GDM1 (cell line): Measurements from ENCODE around the gene CFAP45.

Experiments
- DNase-seq: peaks from one replicate; lab custom pipeline; 2025; lab: John Stamatoyannopoulos, UW

Gene CFAP45

DNA sequence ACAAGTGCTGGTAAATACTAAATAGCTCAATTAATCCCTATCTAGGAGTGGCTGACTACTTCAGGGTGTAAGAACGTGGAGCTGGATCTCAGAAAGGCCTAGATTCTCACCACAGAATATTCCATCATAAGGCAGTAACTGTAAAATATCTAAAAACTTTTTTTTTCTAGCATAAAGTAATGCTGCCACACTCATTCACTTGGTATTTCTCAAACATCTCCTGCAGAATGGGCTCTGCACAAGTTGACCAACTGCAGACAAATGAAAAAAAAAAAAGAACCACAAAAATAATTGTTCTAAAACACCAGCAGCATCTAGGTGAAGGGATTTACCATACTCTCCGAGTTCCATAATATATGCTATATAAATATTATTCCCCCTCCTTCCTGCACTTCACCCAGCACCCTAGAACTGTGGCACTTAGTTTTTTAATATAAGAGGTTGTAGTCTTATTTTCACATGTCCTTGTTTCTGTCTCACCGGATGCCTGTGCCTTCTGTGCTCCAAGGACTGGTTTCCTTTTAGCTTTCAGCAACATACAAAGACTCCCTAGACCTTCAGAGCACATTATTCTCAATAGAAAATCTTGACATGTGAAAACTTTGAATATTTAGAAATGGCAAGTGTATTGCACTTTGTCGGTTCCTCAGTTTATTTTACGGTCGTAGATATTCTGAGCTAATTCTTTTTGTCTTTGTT is 46.4 kb downstream of the CFAP45 start:
- no peak for DNase-seq

DNA sequence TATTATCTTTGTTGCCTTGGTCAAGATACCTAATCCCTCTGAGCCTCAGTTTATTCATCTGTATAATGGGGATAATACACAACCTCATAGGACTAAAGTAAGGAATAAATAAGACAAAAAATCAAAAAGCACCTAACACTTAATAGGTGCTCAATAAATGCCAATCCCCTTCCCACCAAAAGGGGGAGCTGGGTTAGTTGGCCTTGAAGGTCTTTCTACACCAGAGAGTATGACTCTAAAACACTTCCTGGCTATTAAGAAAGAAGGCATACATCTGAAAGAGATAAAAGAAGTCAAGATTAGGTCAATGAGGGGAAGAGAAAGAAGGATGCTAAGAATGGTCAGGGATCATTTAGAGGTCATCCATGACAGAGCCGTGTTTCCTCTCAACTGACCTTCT is 48.6 kb downstream of the CFAP45 start:
- DNase-seq = no peak

DNA sequence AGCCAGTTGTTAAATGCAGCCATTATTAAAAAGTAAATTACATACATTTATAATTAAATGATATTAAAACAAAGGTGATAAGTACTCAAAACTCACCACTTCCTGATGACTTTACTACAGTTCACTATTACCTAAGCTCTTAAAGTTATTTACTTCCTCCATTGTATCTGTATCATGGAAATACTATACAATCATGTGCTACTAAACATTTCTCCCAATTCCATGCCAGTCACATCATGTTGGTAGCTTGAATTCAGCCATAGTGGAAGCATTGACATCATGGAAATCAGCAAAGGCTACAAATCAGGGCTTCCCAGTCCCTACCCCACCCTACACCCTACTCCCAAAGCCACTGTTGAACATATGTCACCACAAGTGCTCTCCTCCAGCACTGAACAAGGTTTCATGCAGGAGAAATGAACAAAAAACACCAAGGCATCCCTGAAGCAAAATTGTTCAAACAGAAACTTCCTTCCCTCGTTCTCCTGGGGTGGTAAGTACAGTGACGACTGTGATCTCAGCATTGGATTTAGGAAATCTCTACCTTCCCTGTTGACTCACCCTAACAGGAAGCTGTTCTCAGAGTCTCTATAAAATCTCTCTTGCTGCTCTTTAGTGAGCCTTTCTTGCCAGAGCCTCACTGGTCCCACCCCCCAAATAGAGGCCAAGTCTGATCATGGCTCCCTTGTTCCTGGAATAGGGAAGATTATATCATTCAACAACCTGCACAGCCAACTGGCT is 50.2 kb downstream of the CFAP45 start:
- no peak for DNase-seq

DNA sequence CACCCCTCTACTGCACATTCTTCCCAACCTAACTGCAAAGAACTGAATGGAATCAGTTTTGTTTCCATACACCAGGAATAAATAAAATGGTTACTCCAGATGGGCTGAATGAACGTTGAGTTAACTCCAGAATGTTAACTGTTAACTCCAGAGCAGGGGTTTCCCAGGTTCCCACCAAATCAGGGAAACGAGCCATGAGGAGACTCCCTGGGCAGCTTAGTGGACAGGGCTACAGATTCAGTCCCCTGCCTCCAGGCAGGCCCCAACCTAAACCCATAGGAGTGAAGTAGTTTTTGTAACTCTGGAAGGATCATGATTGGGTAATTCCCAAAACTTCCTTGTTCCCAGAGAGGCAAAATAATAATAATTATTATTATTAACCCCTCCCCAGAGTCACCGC is 51.6 kb downstream of the CFAP45 start:
- no peak for DNase-seq

DNA sequence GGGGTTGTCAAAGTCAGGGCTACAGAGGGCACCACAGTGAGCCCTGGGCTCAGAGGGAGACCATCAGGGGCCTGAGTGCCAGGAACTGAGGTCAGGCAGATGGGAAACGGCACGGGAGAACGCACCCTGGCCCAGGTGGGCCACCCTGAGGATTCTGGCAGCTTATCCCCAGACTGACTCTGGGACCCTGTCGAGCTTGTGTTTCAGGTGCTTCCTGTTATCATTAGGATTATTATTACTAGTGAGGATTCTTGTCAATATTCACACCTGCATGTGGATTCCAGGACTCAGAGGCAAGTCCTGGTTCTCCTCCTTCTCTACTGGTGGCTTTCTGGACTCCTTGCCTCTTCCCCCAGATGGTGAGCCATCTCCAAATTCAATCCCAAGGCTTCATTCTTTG is 52.7 kb downstream of the CFAP45 start:
- DNase-seq = no peak

DNA sequence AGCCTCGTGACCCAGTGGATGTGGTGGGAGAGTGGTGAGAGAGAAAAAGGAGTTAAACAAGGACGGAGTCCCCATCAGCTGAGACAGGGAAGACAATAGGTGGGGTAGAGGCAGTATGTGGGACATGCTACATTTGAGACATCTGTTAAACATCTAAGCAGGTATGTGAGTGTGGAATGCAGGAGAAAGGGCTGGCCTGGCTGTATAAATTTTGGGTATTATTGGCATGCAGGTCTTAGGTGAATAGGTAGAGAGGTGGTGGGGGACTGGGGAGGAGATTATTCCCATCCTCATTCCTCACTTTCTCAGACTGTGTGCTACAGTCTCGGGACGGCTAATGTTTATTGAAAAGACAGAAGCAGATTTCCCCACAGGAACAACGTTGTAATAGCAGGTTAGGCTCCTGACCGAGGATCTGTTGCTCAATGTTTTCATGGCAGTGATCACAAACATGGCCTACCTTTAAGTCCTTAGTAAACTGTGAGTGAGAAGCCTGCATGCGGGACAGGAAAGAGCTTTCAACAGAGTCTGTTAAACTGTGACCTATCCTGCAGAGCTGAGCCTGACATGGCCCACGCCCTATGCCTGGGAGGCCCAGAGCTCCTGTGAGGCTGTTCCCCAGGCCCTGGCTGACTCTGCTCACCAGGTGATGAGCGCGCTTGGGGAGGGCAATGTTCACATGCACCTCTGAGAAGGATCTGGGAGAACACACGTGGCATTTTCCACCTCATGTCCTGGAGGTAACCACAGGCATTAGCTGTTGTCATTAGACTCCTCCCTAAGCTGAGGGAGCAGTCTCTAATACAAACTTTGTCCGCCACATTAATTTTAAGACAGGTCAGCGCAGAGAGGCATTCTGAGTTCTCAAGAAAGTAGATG is 54.0 kb downstream of the CFAP45 start:
- DNase-seq = no peak

DNA sequence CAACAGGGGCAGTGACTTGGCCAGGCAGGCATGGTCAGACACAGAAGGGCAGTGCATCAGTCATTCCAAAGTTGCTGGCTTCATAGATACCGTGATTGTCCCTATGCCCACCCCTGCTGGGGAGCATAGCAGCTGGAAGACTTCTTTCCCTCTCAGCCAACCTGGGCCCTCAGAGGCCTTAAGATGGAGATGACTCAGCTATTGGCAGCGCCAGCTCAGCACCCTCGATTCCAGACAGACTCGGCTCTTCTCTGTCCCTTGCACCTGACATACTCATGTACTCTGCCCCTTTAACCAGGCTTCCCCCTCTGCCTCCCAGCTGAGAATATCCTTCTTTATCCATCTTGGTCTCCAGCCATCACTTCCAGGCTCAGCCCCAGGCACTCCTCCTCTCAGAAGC is 56.5 kb downstream of the CFAP45 start:
- no peak for DNase-seq

DNA sequence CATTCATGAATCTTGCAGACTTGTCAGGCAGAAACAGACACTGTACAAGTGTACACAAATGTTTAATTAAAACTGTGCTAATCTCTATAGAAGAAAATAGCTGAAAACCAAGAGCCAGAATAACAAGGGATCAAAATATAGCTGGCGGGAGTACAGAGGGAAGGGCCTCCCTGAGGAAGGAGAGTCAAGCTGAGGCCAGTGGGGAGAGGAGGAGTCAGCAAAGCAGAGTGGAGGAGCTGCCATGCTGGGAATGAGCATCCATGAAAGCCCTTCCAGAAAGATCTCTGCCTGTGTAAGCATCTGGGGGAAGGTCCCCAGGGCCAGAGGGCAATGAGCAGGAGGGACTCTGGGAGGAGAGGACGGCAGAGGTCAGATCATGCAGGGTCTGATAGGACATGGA is 58.2 kb downstream of the CFAP45 start:
- no peak for DNase-seq

DNA sequence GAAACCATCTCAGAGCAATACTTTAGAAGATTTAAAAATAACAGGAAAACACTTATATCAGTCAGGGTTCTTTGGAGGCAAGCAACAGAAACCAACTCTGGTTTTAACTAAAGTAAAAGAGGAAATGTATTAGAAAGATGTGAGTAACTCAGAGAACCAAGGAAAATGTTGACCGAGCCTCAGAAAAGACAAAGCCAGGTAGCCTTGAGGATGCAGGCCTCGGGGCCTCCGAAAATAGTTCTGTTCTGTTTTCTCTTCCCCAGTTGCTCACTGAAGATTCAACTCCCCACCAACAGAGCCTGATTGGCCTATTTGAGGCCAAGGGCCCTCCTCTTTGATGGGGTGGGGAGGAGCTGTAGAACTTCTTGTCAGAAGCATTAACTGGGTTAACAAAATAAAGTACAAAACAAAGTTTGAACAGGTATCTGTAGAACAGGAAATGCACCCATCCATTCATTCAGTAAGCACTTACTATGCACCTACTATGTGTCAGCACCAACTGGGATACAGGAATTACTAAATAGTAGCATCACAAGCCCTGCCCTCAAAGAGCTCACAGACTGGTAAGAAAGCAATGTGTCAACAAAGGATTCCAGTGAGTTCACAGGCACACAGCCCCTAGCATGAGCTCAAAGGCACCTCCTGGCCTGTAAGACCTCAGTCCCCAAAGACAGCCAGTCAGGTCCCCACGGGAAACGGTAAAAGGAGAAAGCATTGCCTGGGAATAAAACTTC is 60.7 kb downstream of the CFAP45 start:
- no peak for DNase-seq

DNA sequence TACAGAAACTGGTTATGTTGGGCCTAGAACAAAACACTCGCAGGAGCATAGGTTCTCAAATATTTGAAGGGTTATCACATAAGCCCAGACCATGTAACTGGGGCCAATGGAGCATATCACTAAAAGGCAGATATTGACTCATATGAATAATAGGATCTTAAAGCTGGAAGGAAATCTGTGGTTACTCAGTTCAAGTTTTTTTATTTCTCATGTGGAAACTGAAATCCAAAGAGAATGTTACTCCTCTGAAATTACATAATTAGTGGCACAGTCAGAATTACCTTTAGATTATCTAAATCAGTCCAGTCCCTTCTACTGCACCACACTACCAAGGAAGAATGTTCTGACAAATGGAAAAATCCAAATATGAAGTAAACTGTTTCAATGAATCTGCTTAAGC is 61.2 kb downstream of the CFAP45 start:
- no peak for DNase-seq

DNA sequence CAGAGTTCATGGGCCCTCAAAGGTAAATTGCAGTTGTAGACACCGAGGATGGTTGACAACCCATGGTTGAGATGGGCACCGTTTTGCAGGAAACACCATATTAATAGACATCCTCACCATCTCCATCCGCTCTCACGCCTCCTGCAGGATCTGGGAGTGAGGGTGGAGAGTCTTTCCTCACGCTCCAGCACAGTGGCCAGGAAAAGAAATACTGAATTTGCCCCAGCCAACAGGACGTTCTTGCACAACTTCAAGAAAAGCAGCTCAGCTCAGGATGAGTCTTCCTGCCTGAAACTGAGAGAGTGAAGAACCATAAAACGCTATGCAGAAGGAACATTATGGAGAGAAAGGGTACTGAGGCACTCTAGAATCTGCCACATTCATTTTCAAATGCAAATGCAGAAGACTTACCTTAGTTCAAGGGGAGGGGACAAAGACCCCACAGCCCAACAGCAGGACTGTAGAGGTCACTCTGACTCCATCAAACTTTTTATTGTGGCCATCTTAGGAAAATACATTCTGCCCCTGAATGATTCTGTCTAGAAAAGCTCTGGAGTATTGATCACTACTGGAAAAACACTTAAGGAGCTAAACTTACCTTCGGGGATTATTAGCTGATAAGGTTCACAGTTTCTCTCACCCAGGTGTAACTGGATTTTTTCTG is 64.0 kb downstream of the CFAP45 start:
- DNase-seq = no peak

DNA sequence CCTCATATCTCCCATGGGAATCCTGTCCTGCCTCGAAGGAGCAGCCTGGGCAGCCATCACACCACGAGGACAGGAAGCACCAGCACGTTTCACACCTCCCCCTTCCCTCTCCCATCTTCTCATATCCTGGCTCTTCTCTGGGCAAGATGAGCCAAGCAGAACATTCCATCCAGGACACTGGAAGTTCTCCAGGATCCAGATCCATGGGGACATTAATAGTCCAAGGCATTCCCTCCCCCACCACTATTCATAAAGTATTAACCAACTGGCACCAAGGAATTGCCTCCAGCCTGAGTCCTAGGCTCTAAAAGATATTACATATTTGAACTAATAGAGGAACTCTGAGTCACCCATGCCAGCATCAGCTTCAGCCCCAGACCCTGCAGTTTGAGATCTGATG is 64.6 kb downstream of the CFAP45 start:
- no peak for DNase-seq

DNA sequence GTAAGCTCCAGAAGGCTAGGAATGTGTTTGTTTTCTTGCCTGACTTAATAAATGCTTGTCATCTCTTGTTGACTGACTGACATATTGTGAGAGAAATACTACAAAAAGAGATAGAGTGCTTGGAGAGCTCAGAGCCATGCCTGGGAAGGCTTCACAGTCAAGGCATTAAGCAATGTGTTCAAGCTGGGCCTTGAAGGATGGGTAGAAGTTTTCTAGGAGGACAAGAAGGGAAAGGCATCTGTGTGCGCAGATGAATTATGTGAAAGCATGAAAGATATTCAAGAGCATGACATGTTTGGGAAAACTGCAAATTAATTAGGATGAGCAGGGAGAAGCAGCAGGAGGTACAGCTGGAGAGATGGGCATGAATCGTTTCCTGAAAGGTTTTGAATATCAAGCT is 67.7 kb downstream of the CFAP45 start:
- no peak for DNase-seq

DNA sequence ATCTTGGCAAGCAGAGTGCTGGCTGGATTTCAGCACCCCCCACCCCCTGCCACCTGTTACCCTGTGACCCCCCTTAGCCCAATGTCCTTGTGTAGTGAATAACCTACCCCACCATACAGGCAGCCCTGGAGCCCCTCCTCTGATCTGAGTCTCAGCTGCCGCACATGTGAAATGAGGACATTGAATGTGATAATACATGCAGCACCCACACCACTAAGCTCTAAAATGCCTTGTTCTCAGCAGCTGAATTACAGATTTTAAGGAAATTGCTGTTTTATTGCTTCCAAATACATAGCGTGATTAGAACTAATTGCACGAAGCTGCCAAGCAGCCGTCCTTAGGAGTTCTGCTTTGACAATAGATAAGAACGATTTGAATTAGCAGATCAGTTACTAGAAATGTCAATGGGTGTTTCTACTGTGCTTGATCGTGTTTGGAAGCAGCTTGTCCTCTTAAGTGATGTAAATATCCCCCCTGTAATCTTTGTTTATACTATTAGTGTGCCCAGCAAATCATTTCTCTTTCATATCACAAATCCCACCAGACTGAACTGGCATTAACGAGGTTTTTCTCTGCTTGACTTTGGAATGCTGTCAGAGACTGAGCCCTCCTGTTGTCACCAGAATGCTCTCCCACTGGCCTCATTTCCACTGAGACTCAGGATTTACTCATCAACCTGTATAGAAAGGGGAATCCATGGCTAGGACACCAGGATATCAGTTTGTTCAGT is 68.4 kb downstream of the CFAP45 start:
- no peak for DNase-seq

DNA sequence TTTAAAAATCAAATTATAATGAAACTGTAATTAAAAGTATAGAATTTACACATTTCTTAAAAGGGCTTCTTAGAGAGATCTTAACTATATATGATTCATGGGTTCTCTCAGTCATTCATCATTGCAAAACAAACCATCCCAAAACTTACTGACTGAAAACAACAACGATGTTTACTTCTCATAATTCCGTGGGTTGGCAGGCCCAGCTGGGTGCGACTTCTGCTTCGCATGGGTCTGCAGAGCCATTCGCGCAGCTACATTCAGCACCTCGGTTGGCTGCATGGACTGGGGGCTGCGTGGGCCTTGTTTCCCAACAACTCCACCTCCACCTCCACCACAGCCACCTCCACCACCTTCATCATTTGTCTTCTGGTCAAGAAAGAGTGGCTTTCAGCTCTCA is 69.2 kb downstream of the CFAP45 start:
- DNase-seq = no peak

DNA sequence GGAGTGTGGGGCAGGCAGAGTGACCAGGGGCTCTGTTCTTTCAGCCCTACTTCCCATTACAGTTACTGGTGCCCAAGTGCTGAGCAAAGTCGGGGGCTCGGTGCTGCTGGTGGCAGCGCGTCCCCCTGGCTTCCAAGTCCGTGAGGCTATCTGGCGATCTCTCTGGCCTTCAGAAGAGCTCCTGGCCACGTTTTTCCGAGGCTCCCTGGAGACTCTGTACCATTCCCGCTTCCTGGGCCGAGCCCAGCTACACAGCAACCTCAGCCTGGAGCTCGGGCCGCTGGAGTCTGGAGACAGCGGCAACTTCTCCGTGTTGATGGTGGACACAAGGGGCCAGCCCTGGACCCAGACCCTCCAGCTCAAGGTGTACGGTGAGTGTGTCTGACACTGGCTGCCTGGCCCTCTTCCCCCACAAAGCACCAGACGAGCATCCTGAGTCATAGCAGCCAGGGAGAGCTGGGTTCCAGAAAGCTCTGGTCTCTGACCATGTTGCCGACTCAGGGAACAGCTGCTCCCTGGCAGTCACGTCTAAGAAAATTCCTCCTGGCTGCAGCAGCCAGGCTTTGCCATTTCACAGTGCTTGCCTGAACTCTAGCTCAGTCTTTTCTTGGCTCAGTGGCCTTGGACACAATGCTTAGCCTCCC is 70.0 kb downstream of the CFAP45 start:
- no peak for DNase-seq

DNA sequence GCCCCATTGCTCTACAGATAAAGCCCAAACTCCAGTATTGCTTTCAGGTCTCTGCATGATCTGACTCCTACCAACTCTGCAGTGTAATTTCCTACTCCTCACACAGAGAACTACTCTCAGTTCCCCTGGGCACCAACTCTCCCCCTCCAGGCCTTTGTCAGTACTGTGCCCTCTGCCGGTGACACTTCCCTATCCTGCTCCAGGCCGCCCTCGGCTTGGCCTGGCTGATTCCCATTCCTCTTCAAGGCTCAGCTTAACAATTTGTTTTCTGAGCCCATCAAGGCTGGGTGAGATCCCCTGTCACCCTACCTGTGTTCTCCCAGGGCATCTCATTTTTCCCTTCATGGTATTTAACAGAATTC is 70.7 kb downstream of the CFAP45 start:
- peak; percentile 44 for DNase-seq

DNA sequence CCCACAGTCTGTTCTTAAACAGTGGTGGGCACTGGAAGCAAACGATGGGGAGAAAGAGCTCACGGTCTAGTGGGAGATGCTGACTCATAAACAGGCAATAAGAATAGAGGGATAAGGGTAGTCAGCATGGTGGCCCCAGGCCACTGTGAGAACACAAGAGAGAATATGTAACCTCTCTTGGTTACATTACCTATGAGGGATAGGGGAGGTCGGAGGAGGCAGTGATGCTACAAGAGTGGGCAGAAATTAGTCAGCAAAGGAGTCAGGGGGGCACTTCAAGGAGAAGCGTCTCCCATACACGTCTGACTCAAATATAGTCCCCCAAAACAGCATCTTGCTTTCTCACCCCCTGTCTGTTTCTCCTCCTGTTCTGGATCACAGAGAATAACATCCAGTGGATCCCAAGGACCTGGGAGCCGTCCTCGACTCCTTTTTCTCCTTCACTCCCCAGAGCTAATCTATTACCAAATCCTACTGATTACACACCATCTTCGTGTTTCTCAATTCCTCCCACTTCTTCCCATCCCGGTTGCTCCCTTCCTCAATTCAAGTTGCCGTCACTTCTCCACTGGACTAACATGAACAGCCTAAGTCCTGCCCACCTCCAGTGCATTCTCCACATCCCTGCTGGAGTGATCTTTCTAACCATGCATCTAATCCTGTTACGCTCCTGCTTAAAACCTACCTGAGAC is 71.2 kb downstream of the CFAP45 start:
- no peak for DNase-seq

DNA sequence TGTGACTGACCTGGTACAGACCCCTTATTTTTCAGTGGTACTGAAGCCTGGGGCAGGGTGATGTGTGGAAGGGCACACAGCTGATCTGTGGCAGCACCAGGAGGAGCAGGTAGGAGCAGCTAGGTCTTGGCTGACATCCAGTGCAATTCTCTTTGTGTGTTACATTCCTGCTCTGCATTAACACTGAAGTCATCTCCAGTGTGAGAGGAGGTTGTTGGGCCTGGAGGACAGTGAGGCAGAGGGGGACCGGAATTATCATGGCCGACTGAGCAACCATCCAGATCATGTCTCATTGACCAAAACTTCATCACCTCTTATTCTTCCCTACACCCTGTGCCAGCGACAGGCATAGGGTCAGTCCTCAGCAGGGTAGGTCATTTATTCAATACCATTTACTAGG is 71.8 kb downstream of the CFAP45 start:
- DNase-seq = no peak

DNA sequence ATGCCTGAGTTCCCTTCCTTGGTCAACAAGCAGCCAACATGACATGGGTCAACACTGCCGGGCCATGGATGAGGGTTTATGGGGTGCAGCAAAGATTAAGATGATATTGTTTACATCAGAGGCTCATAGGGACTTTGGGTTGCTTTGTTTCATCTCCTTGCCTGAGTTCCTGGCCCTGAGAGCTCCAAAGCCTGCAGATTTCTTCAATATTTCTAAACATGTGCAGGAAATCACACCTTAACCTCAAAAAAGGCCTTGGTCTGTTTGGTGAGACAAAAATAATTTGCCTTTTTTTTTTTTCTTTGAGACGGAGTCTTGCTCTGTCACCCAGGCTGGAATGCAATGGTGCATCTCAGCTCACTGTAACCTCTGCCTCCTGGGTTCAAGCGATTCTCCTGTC is 72.4 kb downstream of the CFAP45 start:
- DNase-seq = no peak
